K562 (cell line): ENCODE results near the gene CD96. TPM values are rescaled to one million over a fixed set of nuclear protein-coding genes. Genes with fewer than 3 reads are reported as not detected.

Experiments
- ETV6 ChIP-seq, 3 experiments: fragments of 150-350 bp in 1 of 3; sonication (generic) in 1 of 3; formaldehyde crosslinking in 1 of 3; IDR thresholded peaks; 2 replicates each; pipeline versions ENCODE4 v1.6.1 to v1.8.0; 2014 to 2022; ENCODE audit warnings: borderline replicate concordance in 2 of 3, low read depth in 2 of 3, antibody characterized with exemption in 1 of 3, low read length in 1 of 3, mild to moderate bottlenecking in 1 of 3, missing genetic modification reagents in 1 of 3
- HOXB6 ChIP-seq: fragments of 250-450 bp; sonication (Bioruptor Pico); IDR thresholded peaks from 2 replicates; pipeline ENCODE4 v1.5.1; 2022; ENCODE audit warnings: mild to moderate bottlenecking, borderline replicate concordance
- HSF4 ChIP-seq: fragments of 250-450 bp; sonication (Bioruptor Pico); IDR thresholded peaks from 2 replicates; pipeline ENCODE4 v2.1.2; 2022; ENCODE audit warnings: mild to moderate bottlenecking, moderate library complexity, borderline replicate concordance
- MLLT1 ChIP-seq, 2 experiments: fragments of 450-650 bp; IDR thresholded peaks; 2 replicates each; pipeline ENCODE4 v1.6.1; 2016
- PRPF4 ChIP-seq: fragments of 200-400 bp; formaldehyde crosslinking; IDR thresholded peaks from one replicate; pipeline ENCODE4 v1.6.1; 2017; ENCODE audit warnings: low read length, low read depth, mild to moderate bottlenecking; ENCODE audit not compliant: insufficient read depth, poor library complexity, severe bottlenecking
- RCOR1 ChIP-seq, 2 experiments: IDR thresholded peaks; 2 replicates each; pipeline ENCODE4 v1.6.1; 2012; ENCODE audit warnings: low read depth in 2 of 2, low read length in 2 of 2, borderline replicate concordance in 1 of 2, improper control_type of control experiment in 1 of 2
- ZNF146 ChIP-seq: IDR thresholded peaks from one replicate; pipeline ENCODE4 v1.6.1; 2018; ENCODE audit warnings: missing compliant biosample characterization; ENCODE audit not compliant: unreplicated experiment
- ZNF408 ChIP-seq: fragments of 250-450 bp; sonication (Bioruptor Pico); IDR thresholded peaks from 2 replicates; pipeline ENCODE4 v1.4.0; 2020; ENCODE audit warnings: low read depth, mild to moderate bottlenecking, moderate library complexity
- ZNF644 ChIP-seq: fragments of 200-800 bp; sonication (Bioruptor generic); IDR thresholded peaks from 2 replicates; pipeline ENCODE4 v1.6.1; 2016; ENCODE audit warnings: low read depth, missing genetic modification characterization, missing compliant biosample characterization
- polyA plus RNA-seq, 8 experiments: library from polyadenylated mRNA; depleted of rRNA in 4 of 8; stranded (reverse) in 5 of 8; unstranded in 3 of 8; fragments of >200 nt; fragmentation: Nextera tagmentation in 2 of 8; fragmentation: Illumina TruSeq in 1 of 8; extraction: Ambion mirVana in 2 of 8; extraction: Trizol in 1 of 8; gene quantifications; 2 replicates each; pipeline versions ENCODE4 v1.2.1 to v1.2.3, GENCODE V29; 2011 to 2014; ENCODE audit warnings: inconsistent platforms in 1 of 8, missing spikeins in 1 of 8
- total RNA-seq, 7 experiments: library from RNA; depleted of rRNA in 6 of 7; stranded (reverse); fragments of >200 nt in 6 of 7; fragmentation: Illumina TruSeq in 2 of 7; extraction: Trizol in 2 of 7; gene quantifications; 2 replicates each; pipeline versions ENCODE4 v1.2.1 to v1.2.3, GENCODE V29; 2011 to 2021; ENCODE audit warnings: low replicate concordance in 1 of 7
- TF ChIP-seq, protein P1 (sequence below): sonication (generic); formaldehyde crosslinking; IDR thresholded peaks from 2 replicates; pipeline ENCODE4 v1.8.0; 2022; ENCODE audit warnings: mild to moderate bottlenecking, low read depth, missing genetic modification reagents

CD96 gene
- total and polyA plus RNA-seq, 9 of the 15 experiments (the other 6 are each of a cell fraction or from before 2014, with no cell fraction given), result 0.32 to 5.7 (median 1.2) TPM

DNA sequence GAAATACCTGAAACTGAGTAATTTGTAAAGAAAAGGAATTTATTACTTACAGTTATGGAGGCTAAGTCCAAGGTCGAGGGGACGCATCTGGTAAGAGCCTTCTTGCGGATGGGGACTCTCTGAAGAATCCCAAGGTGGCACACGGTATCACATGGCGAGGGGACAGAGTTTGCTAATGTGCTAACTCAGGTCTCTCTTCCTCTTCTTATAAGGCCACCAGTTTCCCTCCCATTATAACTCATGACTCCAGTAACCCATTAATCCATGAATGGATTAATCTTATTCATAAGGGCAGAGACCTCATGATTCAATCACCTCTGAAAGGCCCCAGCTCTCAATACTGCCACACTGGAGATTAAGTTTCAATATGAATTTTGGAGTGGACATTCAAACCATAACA is 37.5 kb downstream of the CD96 start (continued):
- TF ChIP-seq ZNF408 (CRISPR knock-in tag), result no peak
- no peak for TF ChIP-seq ZNF644 (tag)
- TF ChIP-seq RCOR1 (IDR thresholded peaks at IDR 0.05; ENCODE audit: borderline replicate concordance in 1 of 2, low read depth in 2 of 2, low read length in 2 of 2), result no peak
- no peak for TF ChIP-seq HSF4 (CRISPR knock-in tag)
- TF ChIP-seq ETV6 (IDR thresholded peaks at IDR 0.05; ENCODE audit: borderline replicate concordance in 1 of 2, low read depth in 2 of 2, low read length in 1 of 2), result no peak
- no peak for TF ChIP-seq ETV6 (CRISPR knock-in tag; IDR thresholded peaks at IDR 0.05; ENCODE audit: borderline replicate concordance)
- TF ChIP-seq ZNF146 (CRISPR knock-in tag), result no peak
- TF ChIP-seq, protein P1, sequence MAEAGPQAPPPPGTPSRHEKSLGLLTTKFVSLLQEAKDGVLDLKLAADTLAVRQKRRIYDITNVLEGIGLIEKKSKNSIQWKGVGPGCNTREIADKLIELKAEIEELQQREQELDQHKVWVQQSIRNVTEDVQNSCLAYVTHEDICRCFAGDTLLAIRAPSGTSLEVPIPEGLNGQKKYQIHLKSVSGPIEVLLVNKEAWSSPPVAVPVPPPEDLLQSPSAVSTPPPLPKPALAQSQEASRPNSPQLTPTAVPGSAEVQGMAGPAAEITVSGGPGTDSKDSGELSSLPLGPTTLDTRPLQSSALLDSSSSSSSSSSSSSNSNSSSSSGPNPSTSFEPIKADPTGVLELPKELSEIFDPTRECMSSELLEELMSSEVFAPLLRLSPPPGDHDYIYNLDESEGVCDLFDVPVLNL, result no peak
- no peak for TF ChIP-seq MLLT1 (IDR thresholded peaks at IDR 0.05)
- TF ChIP-seq PRPF4, result no peak
- TF ChIP-seq HOXB6 (CRISPR knock-in tag), result no peak
